ENCODE measurements around the gene RPUSD1. TPM values are rescaled to one million over a fixed set of nuclear protein-coding genes. Genes with fewer than 3 reads are reported as not detected.
"Not testable (repeated sequence)": the region's sequence is repeated elsewhere in the genome, so short reads cannot be mapped to it uniquely, and the experiment has no call there.

Gene RPUSD1
- polyA plus RNA-seq, 12 donors: 6.6 to 12.7 (median 8.6) TPM; not detected in 1

- no peak for DNase-seq
Measured at GRCh38 chr16:785563-786535, 2.3 kb downstream of the RPUSD1 start.

- no peak for DNase-seq
Measured at GRCh38 chr16:784431-784830, 3.8 kb downstream of the RPUSD1 start.

- no peak for DNase-seq
Measured at GRCh38 chr16:783404-784161, 4.6 kb downstream of the RPUSD1 start.

- no peak for DNase-seq
Measured at GRCh38 chr16:782766-783403, 5.3 kb downstream of the RPUSD1 start.

GRCh38 chr16:782258-782657 lies 5.9 kb downstream of the RPUSD1 start:
- no peak for DNase-seq

- DNase-seq: no peak
Measured at GRCh38 chr16:781346-782010, 6.7 kb downstream of the RPUSD1 start.

GRCh38 chr16:780296-780695 lies 7.9 kb downstream of the RPUSD1 start:
- DNase-seq: no peak

- DNase-seq: no peak
Measured at GRCh38 chr16:779561-779960, 8.6 kb downstream of the RPUSD1 start.

- DNase-seq: no peak
Measured at GRCh38 chr16:778909-779527, 9.2 kb downstream of the RPUSD1 start.

GRCh38 chr16:778447-778846 lies 9.7 kb downstream of the RPUSD1 start:
- no peak for DNase-seq

- no peak for DNase-seq
Measured at GRCh38 chr16:777826-778225, 10.4 kb downstream of the RPUSD1 start.

- DNase-seq: no peak
Measured at GRCh38 chr16:776824-777223, 11.4 kb downstream of the RPUSD1 start.

GRCh38 chr16:776298-776697 lies 11.9 kb downstream of the RPUSD1 start:
- not testable (repeated sequence) for DNase-seq

- DNase-seq: no peak
Measured at GRCh38 chr16:775236-775796, 12.9 kb downstream of the RPUSD1 start.

- DNase-seq: no peak
Measured at GRCh38 chr16:774086-775001, 13.8 kb downstream of the RPUSD1 start.

- no peak for DNase-seq
Measured at GRCh38 chr16:772959-773358, 15.2 kb downstream of the RPUSD1 start.

- DNase-seq: no peak
Measured at GRCh38 chr16:770411-770810, 17.8 kb downstream of the RPUSD1 start.

- DNase-seq: no peak
Measured at GRCh38 chr16:769934-770333, 18.2 kb downstream of the RPUSD1 start.

- DNase-seq: no peak
Measured at GRCh38 chr16:769184-769784, 18.9 kb downstream of the RPUSD1 start.
